DMS114 treated with DMSO at 0.1 percent for 48 hours (cell line): ENCODE results near the gene MED19.
"Not testable (repeated sequence)": the region's sequence is repeated elsewhere in the genome, so short reads cannot be mapped to it uniquely, and the experiment has no call there.

ENCODE experiments used
- DNase-seq: peaks from one replicate; lab custom pipeline; 2025; ENCODE audit not compliant: unreplicated experiment; lab: John Stamatoyannopoulos, UW

The MED19 gene

GRCh38 chr11:57711414-57712255, at the start of gene MED19:
MED19 (minus strand) TSS chr11:57712215; CDS start chr11:57712179, 36 bp downstream.
- peak; percentile 8 for DNase-seq

- DNase-seq = no peak
These were observed 46.2 kb upstream of the MED19 start for GRCh38 chr11:57758174-57758573.

- no peak for DNase-seq
These were observed 40.9 kb upstream of the MED19 start for GRCh38 chr11:57752954-57753353.

GRCh38 chr11:57751676-57752253, 39.8 kb upstream of the MED19 start, which contains the start of gene BTBD18:
BTBD18 (minus strand) TSS chr11:57751819; CDS start chr11:57751188, 631 bp downstream.
- DNase-seq = no peak

GRCh38 chr11:57751176-57751575, 39.2 kb upstream of the MED19 start:
- DNase-seq = no peak

- DNase-seq = no peak
These were observed 34.9 kb upstream of the MED19 start for GRCh38 chr11:57746920-57747319.

GRCh38 chr11:57745206-57745605, 33.2 kb upstream of the MED19 start:
- DNase-seq = no peak

- DNase-seq = no peak
These were observed 32.3 kb upstream of the MED19 start for GRCh38 chr11:57744357-57744756.

- no peak for DNase-seq
These were observed 30.1 kb upstream of the MED19 start for GRCh38 chr11:57742087-57742452.

- DNase-seq = peak; percentile 82
These were observed 29.4 kb upstream of the MED19 start, which contains the start of gene SELENOH for GRCh38 chr11:57741132-57742086. SELENOH (plus strand) TSS chr11:57741491; CDS start chr11:57741596, 105 bp downstream.

GRCh38 chr11:57735619-57736298, 23.7 kb upstream of the MED19 start:
- no peak for DNase-seq

GRCh38 chr11:57732661-57733060, 20.6 kb upstream of the MED19 start:
- DNase-seq = no peak

- DNase-seq = no peak
These were observed 17.5 kb upstream of the MED19 start for GRCh38 chr11:57729479-57729878.

GRCh38 chr11:57728829-57729228, 16.8 kb upstream of the MED19 start:
- DNase-seq = no peak

- DNase-seq = no peak
These were observed 15.2 kb upstream of the MED19 start for GRCh38 chr11:57727185-57727584.

GRCh38 chr11:57716726-57717125, 4.7 kb upstream of the MED19 start:
- DNase-seq = not testable (repeated sequence)

GRCh38 chr11:57713835-57714234, 1.8 kb upstream of the MED19 start:
- DNase-seq = no peak

- peak; percentile 96 for DNase-seq
These were observed 488 bp upstream of the MED19 start, which contains the start of gene TMX2 for GRCh38 chr11:57712256-57713150. TMX2 (plus strand) TSS chr11:57712593; CDS start chr11:57712619, 26 bp downstream.

- DNase-seq = no peak
These were observed 2.1 kb downstream of the MED19 start for GRCh38 chr11:57709802-57710367.
